Measurements from ENCODE around the gene CD53.

CD53 gene

GRCh38 chr1:110898734-110899457, 25.9 kb downstream of the CD53 start:
- H3K9me3 ChIP-seq (ENCODE audit: low read length) = no peaks in the 10 kb centered on the region
- no peak overlapping the region for H3K9ac ChIP-seq (ENCODE audit: low read length)
- no peaks in the 10 kb centered on the region for H3K36me3 ChIP-seq (ENCODE audit: insufficient read depth, low read length)
- H3K27me3 ChIP-seq (ENCODE audit: control insufficient read depth in 1 of 2, insufficient read depth in 2 of 2, low read length in 2 of 2) = no peaks in the 10 kb centered on the region
- no peak overlapping the region for H3K4me3 ChIP-seq (ENCODE audit: low read depth in 1 of 2, low read length in 2 of 2)
- no peaks in the 10 kb centered on the region for H3K4me1 ChIP-seq (ENCODE audit: insufficient read depth, low read length)
- H3K27ac ChIP-seq (ENCODE audit: low read depth, low read length) = no peak overlapping the region

- no peak overlapping the region for H3K4me3 ChIP-seq (ENCODE audit: low read depth in 1 of 2, low read length in 2 of 2)
- no peak overlapping the region for H3K27ac ChIP-seq (ENCODE audit: low read depth, low read length)
- no peak overlapping the region for H3K9ac ChIP-seq (ENCODE audit: low read length)
- H3K9me3 ChIP-seq (ENCODE audit: low read length) = no peaks in the 10 kb centered on the region
- H3K4me1 ChIP-seq (ENCODE audit: insufficient read depth, low read length) = no peaks in the 10 kb centered on the region
- H3K36me3 ChIP-seq (ENCODE audit: insufficient read depth, low read length) = no peaks in the 10 kb centered on the region
- no peaks in the 10 kb centered on the region for H3K27me3 ChIP-seq (ENCODE audit: control insufficient read depth in 1 of 2, insufficient read depth in 2 of 2, low read length in 2 of 2)
Measured at GRCh38 chr1:110899458-110899843, 26.5 kb downstream of the CD53 start.

GRCh38 chr1:110902820-110903463, 30.0 kb downstream of the CD53 start:
- H3K36me3 ChIP-seq (ENCODE audit: insufficient read depth, low read length) = no peaks in the 10 kb centered on the region
- no peaks in the 10 kb centered on the region for H3K9me3 ChIP-seq (ENCODE audit: low read length)

GRCh38 chr1:110903853-110904500, 31.0 kb downstream of the CD53 start:
- no peaks in the 10 kb centered on the region for H3K4me1 ChIP-seq (ENCODE audit: insufficient read depth, low read length)
- H3K4me3 ChIP-seq (ENCODE audit: low read depth in 1 of 2, low read length in 2 of 2) = no peak overlapping the region
- H3K27ac ChIP-seq (ENCODE audit: low read depth, low read length) = no peak overlapping the region
- H3K9ac ChIP-seq (ENCODE audit: low read length) = no peak overlapping the region
- H3K27me3 ChIP-seq (ENCODE audit: control insufficient read depth in 1 of 2, insufficient read depth in 2 of 2, low read length in 2 of 2) = no peaks in the 10 kb centered on the region
- no peaks in the 10 kb centered on the region for H3K36me3 ChIP-seq (ENCODE audit: insufficient read depth, low read length)
- no peaks in the 10 kb centered on the region for H3K9me3 ChIP-seq (ENCODE audit: low read length)

More at GRCh38 chr1:110902820-110903463, 30.0 kb downstream of the CD53 start:
- Histone ChIP-seq H3K27me3 (ENCODE audit: control insufficient read depth in 1 of 2, insufficient read depth in 2 of 2, low read length in 2 of 2) (no peaks in the 10 kb centered on the region), H3K9ac (ENCODE audit: low read length) (no peak overlapping the region), H3K4me1 (ENCODE audit: insufficient read depth, low read length) (no peaks in the 10 kb centered on the region), H3K4me3 (ENCODE audit: low read depth in 1 of 2, low read length in 2 of 2) (no peak overlapping the region), H3K27ac (ENCODE audit: low read depth, low read length) (no peak overlapping the region)

GRCh38 chr1:110912784-110913183, 39.8 kb downstream of the CD53 start:
- H3K9ac ChIP-seq (ENCODE audit: low read length) = no peak overlapping the region
- no peak overlapping the region for H3K4me3 ChIP-seq (ENCODE audit: low read depth in 1 of 2, low read length in 2 of 2)
- no peaks in the 10 kb centered on the region for H3K4me1 ChIP-seq (ENCODE audit: insufficient read depth, low read length)
- H3K27me3 ChIP-seq (ENCODE audit: control insufficient read depth in 1 of 2, insufficient read depth in 2 of 2, low read length in 2 of 2) = no peaks in the 10 kb centered on the region
- H3K36me3 ChIP-seq (ENCODE audit: insufficient read depth, low read length) = no peaks in the 10 kb centered on the region
- no peak overlapping the region for H3K27ac ChIP-seq (ENCODE audit: low read depth, low read length)
- H3K9me3 ChIP-seq (ENCODE audit: low read length) = peaks cover 10% of the 10 kb centered on the region

- Histone ChIP-seq H3K27ac (ENCODE audit: low read depth, low read length) (no peak overlapping the region), H3K36me3 (ENCODE audit: insufficient read depth, low read length) (no peaks in the 10 kb centered on the region), H3K9ac (ENCODE audit: low read length) (no peak overlapping the region), H3K4me1 (ENCODE audit: insufficient read depth, low read length) (no peaks in the 10 kb centered on the region), H3K27me3 (ENCODE audit: control insufficient read depth in 1 of 2, insufficient read depth in 2 of 2, low read length in 2 of 2) (no peaks in the 10 kb centered on the region), H3K9me3 (ENCODE audit: low read length) (peaks cover 10% of the 10 kb centered on the region), H3K4me3 (ENCODE audit: low read depth in 1 of 2, low read length in 2 of 2) (no peak overlapping the region)
Measured at GRCh38 chr1:110914676-110915075, 41.7 kb downstream of the CD53 start.

- Histone ChIP-seq H3K9ac (ENCODE audit: low read length) (no peak overlapping the region), H3K27ac (ENCODE audit: low read depth, low read length) (no peak overlapping the region), H3K27me3 (ENCODE audit: control insufficient read depth in 1 of 2, insufficient read depth in 2 of 2, low read length in 2 of 2) (no peaks in the 10 kb centered on the region), H3K4me1 (ENCODE audit: insufficient read depth, low read length) (no peaks in the 10 kb centered on the region), H3K9me3 (ENCODE audit: low read length) (peaks cover 10% of the 10 kb centered on the region), H3K4me3 (ENCODE audit: low read depth in 1 of 2, low read length in 2 of 2) (no peak overlapping the region), H3K36me3 (ENCODE audit: insufficient read depth, low read length) (no peaks in the 10 kb centered on the region)
Measured at GRCh38 chr1:110915804-110916203, 42.9 kb downstream of the CD53 start.

GRCh38 chr1:110916274-110916668, 43.3 kb downstream of the CD53 start:
- peaks cover 10% of the 10 kb centered on the region for H3K9me3 ChIP-seq (ENCODE audit: low read length)
- no peak overlapping the region for H3K27ac ChIP-seq (ENCODE audit: low read depth, low read length)
- no peak overlapping the region for H3K9ac ChIP-seq (ENCODE audit: low read length)
- H3K4me3 ChIP-seq (ENCODE audit: low read depth in 1 of 2, low read length in 2 of 2) = no peak overlapping the region
- H3K27me3 ChIP-seq (ENCODE audit: control insufficient read depth in 1 of 2, insufficient read depth in 2 of 2, low read length in 2 of 2) = no peaks in the 10 kb centered on the region
- H3K36me3 ChIP-seq (ENCODE audit: insufficient read depth, low read length) = no peaks in the 10 kb centered on the region
- no peaks in the 10 kb centered on the region for H3K4me1 ChIP-seq (ENCODE audit: insufficient read depth, low read length)

GRCh38 chr1:110916669-110917306, 43.8 kb downstream of the CD53 start:
- Histone ChIP-seq H3K36me3 (ENCODE audit: insufficient read depth, low read length) (no peaks in the 10 kb centered on the region), H3K4me3 (ENCODE audit: low read depth in 1 of 2, low read length in 2 of 2) (no peak overlapping the region), H3K9ac (ENCODE audit: low read length) (no peak overlapping the region), H3K9me3 (ENCODE audit: low read length) (peaks cover 10% of the 10 kb centered on the region), H3K27ac (ENCODE audit: low read depth, low read length) (no peak overlapping the region), H3K4me1 (ENCODE audit: insufficient read depth, low read length) (no peaks in the 10 kb centered on the region), H3K27me3 (ENCODE audit: control insufficient read depth in 1 of 2, insufficient read depth in 2 of 2, low read length in 2 of 2) (no peaks in the 10 kb centered on the region)

GRCh38 chr1:110918016-110918415, 45.1 kb downstream of the CD53 start:
- H3K9ac ChIP-seq (ENCODE audit: low read length) = no peak overlapping the region
- H3K36me3 ChIP-seq (ENCODE audit: insufficient read depth, low read length) = no peaks in the 10 kb centered on the region
- H3K4me3 ChIP-seq (ENCODE audit: low read depth in 1 of 2, low read length in 2 of 2) = no peak overlapping the region
- peaks cover 2% of the 10 kb centered on the region for H3K9me3 ChIP-seq (ENCODE audit: low read length)
- no peaks in the 10 kb centered on the region for H3K27me3 ChIP-seq (ENCODE audit: control insufficient read depth in 1 of 2, insufficient read depth in 2 of 2, low read length in 2 of 2)
- no peak overlapping the region for H3K27ac ChIP-seq (ENCODE audit: low read depth, low read length)
- H3K4me1 ChIP-seq (ENCODE audit: insufficient read depth, low read length) = no peaks in the 10 kb centered on the region

GRCh38 chr1:110921953-110922352, 49.0 kb downstream of the CD53 start:
- Histone ChIP-seq H3K4me1 (ENCODE audit: insufficient read depth, low read length) (no peaks in the 10 kb centered on the region), H3K9ac (ENCODE audit: low read length) (no peak overlapping the region), H3K27me3 (ENCODE audit: control insufficient read depth in 1 of 2, insufficient read depth in 2 of 2, low read length in 2 of 2) (no peaks in the 10 kb centered on the region), H3K27ac (ENCODE audit: low read depth, low read length) (no peak overlapping the region), H3K36me3 (ENCODE audit: insufficient read depth, low read length) (no peaks in the 10 kb centered on the region), H3K9me3 (ENCODE audit: low read length) (no peaks in the 10 kb centered on the region), H3K4me3 (ENCODE audit: low read depth in 1 of 2, low read length in 2 of 2) (no peak overlapping the region)

Measured in muscle layer of colon (tissue), 2 donors.